Globus pallidus (tissue), 1 donor: Measurements from ENCODE around the gene MAPK6.
A peak's percentile ranks its signal among the peaks of the same experiment; 100 is the strongest.

Source experiments
- DNase-seq: peaks from one replicate; pipeline ENCODE4 v3.0.0-alpha.2; 2015; ENCODE audit warnings: low spot score

The MAPK6 gene

DNA sequence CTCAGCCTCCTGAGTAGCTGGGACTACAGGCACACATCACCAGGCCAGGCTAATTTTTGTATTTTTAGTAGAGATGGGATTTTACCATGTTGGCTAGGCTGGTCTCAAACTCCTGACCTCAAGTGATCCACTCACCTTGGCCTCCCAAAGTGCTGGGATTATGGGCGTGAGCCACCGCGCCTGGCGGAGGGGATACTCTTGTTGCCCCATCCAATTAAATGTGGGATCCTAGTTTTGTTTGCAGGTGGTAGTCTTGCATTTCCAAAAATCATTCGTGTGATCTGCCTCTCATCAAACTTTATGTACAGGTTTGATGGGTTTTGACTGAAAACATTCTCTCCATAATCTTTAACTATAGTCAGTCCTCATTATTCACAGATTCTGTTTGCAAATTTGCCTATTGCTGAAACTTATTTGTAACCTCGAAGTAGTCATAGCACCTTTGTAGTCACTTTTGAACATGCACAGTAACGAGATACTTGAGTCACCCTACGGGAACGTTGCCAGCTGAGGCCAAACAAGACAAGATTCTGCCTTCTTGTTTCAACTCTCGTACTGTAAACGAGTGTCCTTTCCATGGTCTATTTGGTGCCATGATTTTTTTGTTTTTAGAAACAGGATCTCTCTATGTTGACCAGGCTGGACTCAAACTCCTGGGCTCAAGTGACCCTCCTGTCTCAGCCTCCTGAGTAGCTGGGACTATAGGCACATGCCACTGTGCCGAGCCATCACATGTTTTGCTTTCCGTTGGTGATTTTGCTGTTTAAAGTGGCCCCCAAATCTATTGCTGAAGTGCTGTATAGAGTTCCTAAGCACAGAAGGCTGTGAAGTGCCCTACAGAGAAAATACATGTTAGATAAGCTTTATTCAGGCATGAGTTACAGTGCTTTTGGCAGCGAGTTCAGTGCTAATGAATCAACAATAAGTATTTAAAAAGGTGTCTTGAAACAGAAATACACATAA is 8.1 kb upstream of the MAPK6 start:
- DNase-seq: no peak

DNA sequence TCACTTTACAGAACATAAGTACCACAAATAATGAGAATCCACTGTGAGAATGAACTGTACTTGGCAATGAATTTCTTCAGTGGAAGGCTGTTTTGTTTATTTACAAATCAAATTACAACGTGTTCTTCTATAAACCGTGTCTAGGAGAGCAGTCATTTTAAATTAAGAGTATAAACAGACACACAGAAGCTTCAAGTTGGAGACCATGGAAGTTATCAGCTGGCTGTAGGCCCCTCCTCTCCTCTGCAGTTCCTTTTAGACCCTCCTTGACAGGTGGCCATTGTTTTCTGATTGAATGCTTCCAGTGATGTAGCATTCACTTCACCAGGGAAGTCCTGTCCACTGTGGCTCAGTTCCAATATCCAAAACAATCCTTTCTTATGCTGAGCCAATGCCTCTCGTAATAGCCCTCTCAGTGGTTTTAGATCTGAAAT is 7.3 kb upstream of the MAPK6 start:
- DNase-seq: peak; percentile 87

DNA sequence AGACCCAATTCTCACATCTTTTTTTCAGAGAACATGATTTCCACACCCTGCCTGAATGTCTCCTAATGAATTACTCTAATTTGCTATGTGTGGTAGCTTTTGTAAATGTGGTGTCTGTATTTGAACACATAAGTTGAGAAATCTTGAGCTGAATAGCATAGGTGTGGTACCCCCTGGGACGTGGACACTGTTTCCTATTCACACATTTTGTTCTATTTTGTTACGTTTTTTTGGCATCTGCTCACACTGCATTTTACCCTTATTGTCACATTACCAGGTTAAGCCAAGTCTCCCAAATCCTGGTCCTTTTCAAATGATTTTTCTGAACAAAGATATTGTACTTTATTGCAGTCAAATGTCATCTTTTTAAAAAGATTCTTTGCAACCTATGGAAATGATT is 6.8 kb upstream of the MAPK6 start:
- no peak for DNase-seq

DNA sequence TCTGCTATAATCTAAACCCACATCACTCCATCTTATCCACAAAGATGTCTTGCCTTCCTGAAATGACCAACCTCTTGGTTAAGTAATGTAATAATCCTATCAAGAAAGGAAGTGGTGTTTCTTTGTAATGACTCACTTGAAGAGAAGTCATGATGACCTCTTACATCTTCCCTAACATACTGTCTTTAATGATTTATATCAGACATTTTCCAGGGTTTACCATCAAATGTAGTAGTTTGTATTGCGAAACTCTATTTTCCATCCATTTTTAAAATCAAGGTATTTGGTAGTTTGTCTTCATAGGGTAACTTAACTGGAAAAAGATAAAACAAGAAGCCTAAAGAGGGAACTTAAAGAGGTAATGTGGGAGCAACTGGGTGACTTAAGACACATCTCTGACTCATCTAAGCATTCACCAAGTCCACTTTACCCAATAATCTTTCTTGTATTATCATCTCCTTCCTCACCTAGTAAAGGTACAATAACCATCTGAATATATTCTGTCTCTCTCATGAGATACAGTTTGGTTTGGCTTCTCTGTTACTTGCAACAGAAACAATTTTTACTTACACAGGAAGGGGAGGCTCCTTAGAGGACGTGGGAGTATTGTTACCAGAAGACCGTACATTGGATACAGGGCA is 5.7 kb upstream of the MAPK6 start:
- DNase-seq: no peak

DNA sequence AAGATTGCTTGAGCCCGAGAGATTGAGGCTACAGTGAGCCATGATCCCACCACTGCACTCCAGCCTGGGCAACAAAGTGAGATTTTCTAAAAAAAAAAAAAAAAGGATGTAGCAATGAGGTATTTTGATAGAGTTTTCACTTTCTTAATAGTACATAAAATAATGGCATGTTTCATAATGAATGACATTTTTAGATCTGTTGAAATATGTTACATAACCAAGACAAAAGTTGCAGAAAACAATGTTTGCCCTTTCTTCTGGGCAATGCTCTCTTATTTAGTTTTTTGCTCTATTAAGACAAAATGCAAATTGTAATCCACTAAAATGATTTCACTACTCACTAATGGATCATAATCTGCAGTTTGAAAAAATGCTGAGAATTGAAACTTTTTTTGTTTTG is 4.4 kb upstream of the MAPK6 start:
- no peak for DNase-seq

DNA sequence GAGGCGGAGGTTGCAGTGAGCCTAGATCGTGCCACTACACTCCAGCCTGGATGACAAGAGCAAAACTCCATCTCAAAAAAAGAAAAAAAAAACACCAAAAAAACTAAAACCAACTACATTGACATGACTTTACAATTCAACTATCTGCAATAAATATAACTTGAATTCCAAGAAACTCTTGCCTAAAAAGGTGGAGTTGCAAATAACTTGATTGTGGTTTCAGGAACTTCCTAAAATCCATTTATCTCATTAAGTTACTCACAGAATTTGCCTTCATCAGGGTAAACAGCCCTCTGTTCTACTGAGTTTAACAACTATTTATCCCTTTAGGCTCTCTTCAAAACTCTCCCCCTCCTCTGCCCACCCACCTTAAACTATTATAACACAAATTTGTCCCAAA is 2.7 kb upstream of the MAPK6 start:
- no peak for DNase-seq

DNA sequence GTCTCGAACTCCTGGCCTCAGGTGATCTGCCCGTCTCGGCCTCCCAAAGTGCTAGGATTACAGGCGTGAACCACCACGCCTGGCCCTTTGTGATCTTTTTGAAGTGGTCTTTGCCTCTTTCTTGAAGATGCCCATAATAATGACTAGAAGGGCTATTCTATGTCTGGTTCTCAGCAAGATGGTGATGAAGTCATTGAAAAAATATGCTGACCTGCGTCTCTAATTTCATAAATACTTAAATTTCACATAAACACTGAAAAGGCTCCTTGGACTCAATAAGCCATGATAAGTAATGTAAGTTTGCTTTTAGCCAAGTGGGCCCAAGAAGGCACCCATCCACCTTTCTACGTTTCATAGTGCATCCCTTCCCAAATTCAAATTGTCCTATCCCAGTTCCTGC is 775 bp upstream of the MAPK6 start:
- no peak for DNase-seq

DNA sequence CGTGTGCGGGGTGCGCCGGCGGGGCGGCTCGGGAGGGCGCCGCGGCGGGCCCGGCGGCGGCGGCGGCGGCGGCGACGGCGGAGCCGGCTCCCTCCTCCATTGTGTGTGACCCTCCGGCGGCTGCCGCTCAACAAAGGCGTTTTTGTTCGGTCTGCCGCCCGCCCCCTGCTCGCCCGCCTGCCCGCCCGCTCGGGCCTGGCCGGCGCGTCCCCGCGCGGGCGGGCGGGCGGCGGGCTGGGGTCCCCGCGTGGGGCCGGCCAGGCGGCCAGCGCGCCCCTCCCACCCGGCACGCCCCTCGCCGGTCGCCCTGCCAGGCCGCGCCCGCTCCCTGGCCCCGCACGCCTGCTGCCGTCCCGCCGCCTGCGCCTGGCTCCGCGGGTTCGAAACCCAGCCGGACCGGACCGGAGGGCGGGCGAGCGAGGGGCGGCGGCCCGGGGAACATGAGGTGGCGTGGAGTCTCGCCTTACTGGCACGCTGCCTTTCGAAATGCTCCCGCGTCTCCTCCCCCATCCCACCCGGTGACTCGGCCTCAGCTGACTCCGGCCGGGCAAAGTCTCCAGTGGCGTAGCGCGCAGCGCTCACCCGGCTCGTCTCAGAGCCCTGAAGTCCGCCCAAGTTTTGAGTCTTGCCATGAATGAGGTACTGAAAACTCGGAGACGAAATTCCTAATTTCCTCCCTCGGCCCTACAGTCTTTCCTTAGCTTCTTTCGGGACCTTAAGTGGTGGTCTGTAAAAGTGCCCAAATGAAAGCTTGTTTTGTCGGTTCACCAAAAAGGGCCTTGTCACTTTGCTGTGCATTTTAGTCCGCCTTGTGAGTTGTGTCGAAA is 588 bp downstream of the MAPK6 start:
- DNase-seq: peak; percentile 91

DNA sequence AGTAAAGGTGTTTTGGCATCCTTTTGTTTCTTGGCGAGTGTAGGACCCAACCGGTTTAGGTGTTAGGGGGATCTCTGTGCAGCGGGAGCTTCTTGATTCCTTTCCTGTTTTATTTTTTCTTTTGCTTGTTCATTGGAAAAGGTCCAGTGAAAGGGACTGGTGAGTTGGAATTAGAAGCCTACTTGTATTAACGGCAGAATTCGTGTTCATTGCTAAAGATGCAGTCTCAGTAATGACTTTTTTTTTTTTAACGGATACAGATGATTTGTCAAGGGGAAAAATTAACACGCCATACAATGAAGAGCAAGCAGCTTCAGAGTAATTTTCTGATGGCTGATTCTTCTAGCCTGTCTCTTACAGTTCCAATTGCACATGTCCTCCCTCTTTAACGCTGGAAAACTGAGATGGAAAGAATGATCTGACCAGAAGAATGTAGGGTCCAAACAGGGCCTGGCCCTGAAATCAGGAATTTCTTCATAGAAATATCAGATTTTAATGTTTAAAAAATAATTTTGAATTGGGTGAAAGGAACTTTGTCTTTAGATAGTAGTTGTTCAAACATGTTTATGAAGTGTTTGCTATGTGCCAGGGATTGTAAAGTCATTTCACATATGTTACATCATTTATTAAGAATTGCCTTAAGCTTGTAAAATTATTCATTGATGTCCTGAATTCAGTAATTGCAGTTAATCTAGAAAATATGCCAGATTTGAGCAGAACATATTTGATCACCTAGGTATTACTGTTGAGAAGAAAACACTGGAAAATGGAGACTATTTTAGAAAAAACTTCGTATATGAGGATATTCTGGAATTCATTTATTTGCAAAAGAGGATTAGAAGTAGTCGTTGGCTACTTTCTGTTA is 1.4 kb downstream of the MAPK6 start:
- DNase-seq: peak; percentile 74

DNA sequence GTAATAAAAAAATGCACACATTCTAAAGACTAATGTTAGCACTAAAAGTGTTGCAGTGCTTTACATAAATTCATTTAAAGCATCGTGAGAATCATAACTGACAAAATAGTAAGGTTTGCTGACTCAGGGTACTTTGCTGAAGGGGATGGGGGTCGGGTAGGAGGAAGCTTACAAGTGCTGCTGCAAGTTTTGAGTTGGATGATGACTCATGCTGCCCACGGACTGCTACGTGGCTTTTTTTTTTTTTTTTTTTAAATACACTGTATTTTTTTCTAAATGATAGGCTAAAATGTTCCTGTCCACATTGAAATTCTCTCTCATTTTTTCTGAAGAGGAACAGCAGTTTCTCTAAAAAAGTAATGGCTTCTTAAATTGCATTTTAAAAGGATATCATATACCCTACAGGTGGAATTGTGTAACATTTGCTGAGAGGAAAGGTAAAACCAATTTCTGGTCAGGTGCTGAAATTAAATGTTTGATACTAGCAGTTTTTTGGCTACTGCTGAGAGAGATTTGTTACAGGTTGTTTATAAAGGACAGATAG is 2.2 kb downstream of the MAPK6 start:
- no peak for DNase-seq

DNA sequence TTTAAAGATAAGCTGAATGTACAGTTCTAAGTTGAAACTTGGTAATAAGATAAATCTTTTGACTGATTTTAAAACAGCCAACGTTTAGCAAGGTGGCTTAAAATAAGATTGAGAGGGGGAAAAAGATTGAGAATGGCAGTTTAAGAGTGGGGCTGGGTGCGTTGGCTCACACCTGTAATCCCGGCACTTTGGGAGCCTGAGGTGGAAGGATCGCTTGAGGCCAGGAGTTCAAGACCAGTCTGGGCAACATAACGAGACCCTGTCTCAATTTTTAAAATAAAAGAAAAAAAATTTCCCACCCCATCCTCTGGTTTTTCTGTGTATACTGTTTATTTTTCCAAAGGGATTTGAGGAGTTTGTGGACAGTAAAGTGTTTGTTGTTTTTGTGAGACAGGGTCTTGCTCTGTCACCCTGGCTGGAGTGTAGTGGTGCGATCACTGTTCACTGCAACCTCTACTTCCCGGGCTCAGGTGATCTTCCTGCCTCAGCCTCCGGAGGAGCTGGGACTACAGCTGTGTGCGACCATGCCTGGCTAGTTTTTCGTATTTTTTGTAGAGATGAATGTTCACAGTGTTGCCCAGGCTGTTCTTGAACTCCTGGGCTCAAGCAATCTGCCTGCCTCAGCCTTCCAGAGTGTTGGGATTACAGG is 3.0 kb downstream of the MAPK6 start:
- DNase-seq: no peak

DNA sequence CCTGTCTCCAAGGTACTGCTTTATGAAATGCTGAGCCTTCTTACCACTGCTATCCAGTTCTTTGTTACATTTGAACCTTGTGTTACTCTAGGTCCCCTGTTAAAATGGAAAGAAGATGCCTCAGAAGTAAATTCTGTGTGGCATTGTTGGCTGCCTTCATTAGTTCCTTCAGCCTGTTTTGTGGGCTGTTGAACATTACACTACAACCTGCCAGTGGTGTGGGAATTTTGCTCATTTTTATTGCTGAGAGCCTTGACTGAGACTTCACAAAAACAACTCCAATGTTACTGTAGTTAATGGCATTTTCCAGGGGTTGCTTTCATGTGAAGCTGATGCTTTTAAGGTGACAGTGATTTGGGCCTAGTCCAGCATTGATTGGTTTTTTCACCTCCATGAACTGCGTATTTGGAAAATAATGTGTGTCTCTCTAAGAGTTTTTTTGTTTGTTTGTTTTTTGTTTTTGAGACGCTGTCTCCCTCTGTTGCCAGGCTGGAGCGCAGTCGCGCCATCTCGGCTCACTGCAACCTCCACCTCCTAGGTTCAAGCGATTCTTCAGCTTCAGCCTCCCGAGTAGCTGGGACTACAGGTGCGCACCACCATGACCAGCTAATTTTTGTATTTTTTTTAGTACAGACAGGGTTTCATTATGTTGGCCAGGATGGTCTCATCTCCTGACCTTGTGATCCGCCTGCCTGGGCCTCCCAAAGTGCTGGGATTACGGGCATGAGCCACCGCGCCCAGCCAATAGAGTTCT is 4.3 kb downstream of the MAPK6 start:
- no peak for DNase-seq

DNA sequence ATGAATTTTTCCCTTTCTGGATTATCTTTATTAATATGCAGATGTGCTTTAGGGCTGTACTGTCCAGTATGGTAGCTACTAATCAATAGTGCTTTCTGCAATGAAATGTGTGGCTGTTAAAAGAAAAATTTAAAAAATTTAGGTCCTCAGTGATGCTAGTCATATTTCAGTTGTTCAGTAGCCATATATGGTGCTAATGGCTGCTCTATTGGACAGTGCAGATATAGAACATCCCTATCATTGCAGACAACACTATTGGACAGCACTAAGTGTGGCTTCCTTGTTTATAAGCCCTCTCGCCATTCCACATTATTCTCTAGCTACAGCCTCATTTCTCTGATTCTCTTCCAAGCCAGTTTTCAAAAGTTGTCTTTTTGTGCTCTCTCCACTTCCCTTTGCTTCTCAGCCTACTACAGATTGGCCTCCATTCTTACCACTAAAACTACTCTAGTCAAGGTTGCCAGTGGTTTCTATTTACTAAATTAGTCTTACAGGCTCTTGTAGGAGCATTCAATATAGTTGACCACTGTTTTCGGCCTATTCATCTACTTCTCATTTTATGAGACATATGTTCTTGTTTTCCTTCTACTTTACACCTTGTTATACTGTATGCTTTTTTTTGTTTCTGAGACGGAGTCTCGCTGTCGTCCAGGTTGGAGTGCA is 9.5 kb downstream of the MAPK6 start:
- no peak for DNase-seq

DNA sequence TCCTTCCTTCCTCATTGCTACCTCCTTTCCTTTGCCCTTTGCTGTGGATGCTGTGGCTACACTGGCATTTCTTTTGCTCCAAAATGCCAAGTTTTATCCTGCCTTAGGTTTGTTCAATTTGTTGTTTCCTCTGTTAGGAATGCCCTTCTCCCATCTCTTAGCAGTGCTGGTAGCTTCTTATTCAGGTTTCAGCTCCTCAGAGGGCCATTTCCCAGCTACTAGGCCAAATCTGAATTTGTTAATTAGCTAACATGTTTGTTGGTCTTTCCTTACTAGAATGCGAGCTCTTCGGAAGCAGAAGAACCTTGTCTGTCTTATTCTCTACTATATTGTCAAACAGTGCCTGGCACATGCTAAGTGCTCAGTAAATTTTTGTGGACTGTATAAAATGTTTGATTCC is 11.0 kb downstream of the MAPK6 start:
- DNase-seq: no peak

DNA sequence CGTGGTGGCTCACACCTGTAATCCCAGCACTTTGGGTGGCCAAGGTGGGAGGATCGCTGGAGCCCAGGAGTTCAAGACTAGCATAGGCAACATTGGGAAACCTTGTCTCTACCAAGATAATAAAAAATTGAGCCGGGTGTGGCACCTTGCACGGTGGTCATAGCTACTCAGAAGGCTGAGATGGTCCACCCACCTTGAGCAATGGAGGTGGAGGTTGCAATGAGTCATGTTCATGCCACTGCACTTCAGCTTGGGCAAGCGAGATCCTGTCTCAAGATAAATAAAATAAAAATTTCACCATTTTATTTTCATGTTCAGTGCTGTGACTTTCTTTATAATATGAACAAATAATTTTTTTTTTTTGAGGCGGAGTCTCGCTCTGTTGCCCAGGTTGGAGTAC is 12.5 kb downstream of the MAPK6 start:
- no peak for DNase-seq

DNA sequence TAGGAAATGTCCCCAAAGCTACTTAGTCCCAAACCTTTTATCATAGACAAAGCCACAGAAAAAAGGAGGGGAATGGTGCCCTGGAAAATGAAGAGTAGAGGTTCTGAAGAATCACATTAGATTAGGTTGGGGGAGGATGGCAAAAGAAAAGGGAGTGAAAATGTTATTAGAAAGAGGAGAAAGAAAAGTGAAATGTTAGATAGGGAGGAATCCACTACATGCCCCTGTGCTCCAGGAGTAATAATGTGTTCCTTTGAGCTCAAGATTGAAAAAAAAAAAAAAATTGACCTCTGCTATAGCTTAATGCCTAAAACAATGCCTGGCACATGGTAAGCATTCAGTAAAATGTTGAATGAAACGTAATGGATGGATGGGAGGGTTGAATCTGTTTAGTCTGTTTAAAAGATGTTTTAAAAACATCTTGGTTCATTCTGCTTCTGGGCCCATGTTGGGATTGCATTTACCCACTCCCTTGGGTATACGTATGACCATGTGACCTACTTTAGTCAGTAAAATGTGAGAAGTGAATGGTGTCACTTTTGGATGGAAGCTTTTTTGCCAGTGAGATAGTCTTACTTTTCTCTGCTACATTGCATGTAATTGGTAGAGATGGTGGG is 19.0 kb downstream of the MAPK6 start:
- no peak for DNase-seq

DNA sequence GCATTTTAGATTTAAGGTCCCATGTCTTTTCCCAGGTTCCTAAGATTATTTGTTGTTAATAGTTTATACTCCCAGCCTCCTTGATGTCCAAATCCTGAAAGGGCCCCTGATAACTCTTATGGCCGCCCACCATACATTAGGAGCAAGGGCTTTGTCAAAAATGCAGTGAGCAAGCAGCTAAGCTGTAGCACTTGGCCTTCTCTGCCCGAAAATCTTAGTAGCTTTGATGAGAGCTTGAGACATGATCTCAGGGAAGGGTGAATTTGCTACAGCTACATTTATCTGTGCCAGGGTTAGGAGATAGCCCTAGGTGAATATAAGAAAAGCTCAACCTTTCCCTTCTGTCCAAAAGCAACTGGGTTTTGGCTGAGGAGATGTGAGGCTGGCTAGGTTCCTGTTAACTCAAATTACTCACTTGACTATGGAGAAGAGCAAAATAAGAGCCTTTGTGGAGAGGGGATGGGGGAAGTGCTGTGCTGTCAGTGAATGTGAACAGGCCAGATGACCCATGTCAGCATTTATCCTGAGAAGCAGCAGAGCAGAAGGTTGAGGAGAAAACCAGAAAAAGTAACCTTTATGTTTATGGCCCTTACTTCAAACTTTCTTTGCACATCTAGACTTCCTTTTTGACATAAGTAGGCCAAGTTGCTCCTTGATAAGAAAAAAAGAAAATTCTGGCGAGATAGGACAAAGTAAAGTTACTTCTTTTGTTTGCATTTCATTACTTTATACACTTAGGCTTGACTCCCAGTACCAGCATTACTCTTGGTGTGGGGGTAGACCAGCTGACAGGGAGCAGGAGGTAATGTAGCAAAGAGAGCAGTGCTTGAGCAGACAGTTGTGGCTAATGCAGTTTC is 21.1 kb downstream of the MAPK6 start:
- peak; percentile 81 for DNase-seq
